Activated CD4-positive, CD25-positive, alpha-beta regulatory T cell treated with anti-CD3 and anti-CD28 coated beads, Interleukin-2, amount 50 U/mL, for 24 hours (primary cell): ENCODE data around the gene LTF.
"Not testable (repeated sequence)": the region's sequence is repeated elsewhere in the genome, so short reads cannot be mapped to it uniquely, and the experiment has no call there.

Experiments
- ATAC-seq, 2 donors: fragments of 150-1000 bp; cut with Tn5 transposase; one replicate each; pipeline ENCODE4 v1.10.0; 2021; ENCODE audit warnings: mild to moderate bottlenecking in 1 of 2, moderate library complexity in 1 of 2

LTF gene

GRCh38 chr3:46464326-46465195 is at the start of gene LTF:
TSS of gene LTF (minus strand) at chr3:46464905. CDS start at chr3:46464867, 38 bp downstream.
- no peak for ATAC-seq

- ATAC-seq: no peak
These were observed 47.6 kb upstream of the LTF start for GRCh38 chr3:46512191-46512749.

- ATAC-seq: no peak
These were observed 45.0 kb upstream of the LTF start for GRCh38 chr3:46509661-46510187.

- no peak for ATAC-seq
These were observed 44.3 kb upstream of the LTF start for GRCh38 chr3:46508850-46509591.

- ATAC-seq: no peak
These were observed 41.8 kb upstream of the LTF start for GRCh38 chr3:46506526-46506925.

- no peak for ATAC-seq
These were observed 41.2 kb upstream of the LTF start for GRCh38 chr3:46505953-46506352.

GRCh38 chr3:46504789-46505188 is 40.1 kb upstream of the LTF start:
- peak; percentile 69 to 81 for ATAC-seq

GRCh38 chr3:46503200-46503874 is 38.6 kb upstream of the LTF start:
- ATAC-seq: no peak

GRCh38 chr3:46501702-46502101 is 37.0 kb upstream of the LTF start:
- ATAC-seq: no peak

- no peak for ATAC-seq
These were observed 36.2 kb upstream of the LTF start for GRCh38 chr3:46500656-46501635.

- ATAC-seq: no peak
These were observed 34.3 kb upstream of the LTF start for GRCh38 chr3:46498916-46499519.

- no peak for ATAC-seq
These were observed 33.0 kb upstream of the LTF start, which contains the start of gene RTP3 for GRCh38 chr3:46497556-46498265. TSS of gene RTP3 (plus strand) at chr3:46497976. CDS start at chr3:46498063, 87 bp downstream.

GRCh38 chr3:46496746-46497555 is 32.2 kb upstream of the LTF start:
- ATAC-seq: peak; percentile 36 to 41

GRCh38 chr3:46495901-46496456 is 31.3 kb upstream of the LTF start:
- ATAC-seq: no peak

GRCh38 chr3:46494491-46494890 is 29.8 kb upstream of the LTF start:
- not testable (repeated sequence) for ATAC-seq

GRCh38 chr3:46492890-46493547 is 28.3 kb upstream of the LTF start:
- no peak for ATAC-seq

- no peak for ATAC-seq
These were observed 26.7 kb upstream of the LTF start for GRCh38 chr3:46491089-46492070.
